GM23338 (cell line): Measurements from ENCODE around the gene MYO1E. TPM values are rescaled to one million over a fixed set of nuclear protein-coding genes. Genes with fewer than 3 reads are reported as not detected.

Source experiments
- ATAC-seq: fragments of 200-7000 bp; cut with Tn5 transposase; 3 replicates; pipeline ENCODE4 v1.9.1; 2020
- DNase-seq: peaks from one replicate; pipeline ENCODE4 v3.0.0-alpha.2; 2015; ENCODE audit warnings: low spot score
- H2AFZ ChIP-seq: fragments of 200-600 bp; sonication (generic); 2 replicates; pipeline ENCODE4 v1.8.0; 2016; ENCODE audit warnings: antibody characterized with exemption, mild to moderate bottlenecking, moderate library complexity
- H3F3A ChIP-seq: fragments of 200-600 bp; sonication (generic); replicated peaks from 2 replicates; pipeline ENCODE4 v1.8.0; 2017; ENCODE audit warnings: antibody characterized with exemption, mixed run types, low read depth
- H3K27ac ChIP-seq: fragments of 200-600 bp; sonication (generic); 2 replicates; pipeline ENCODE4 v1.6.1; 2016; ENCODE audit warnings: low read depth
- H3K27me3 ChIP-seq: fragments of 200-600 bp; sonication (generic); 2 replicates; pipeline ENCODE4 v1.8.0; 2016; ENCODE audit warnings: mild to moderate bottlenecking, mixed run types, moderate library complexity; ENCODE audit not compliant: insufficient read depth
- H3K36me3 ChIP-seq: fragments of 200-600 bp; sonication (generic); 2 replicates; pipeline ENCODE4 v1.8.0; 2016; ENCODE audit warnings: mild to moderate bottlenecking; ENCODE audit not compliant: insufficient read depth
- H3K4me1 ChIP-seq: fragments of 200-600 bp; sonication (generic); 2 replicates; pipeline ENCODE4 v1.8.0; 2016; ENCODE audit warnings: mild to moderate bottlenecking, moderate library complexity; ENCODE audit not compliant: insufficient read depth
- H3K4me2 ChIP-seq: fragments of 200-600 bp; sonication (generic); 2 replicates; pipeline ENCODE4 v1.7.1; 2017; ENCODE audit warnings: mixed run types
- H3K4me3 ChIP-seq: fragments of 200-600 bp; sonication (generic); 2 replicates; pipeline ENCODE4 v1.6.1; 2016; ENCODE audit warnings: mixed run types
- H3K79me2 ChIP-seq: fragments of 200-600 bp; sonication (generic); replicated peaks from 2 replicates; pipeline ENCODE4 v1.8.0; 2017; ENCODE audit warnings: mild to moderate bottlenecking; ENCODE audit not compliant: insufficient read depth
- H3K9me2 ChIP-seq: fragments of 200-600 bp; sonication (generic); 2 replicates; pipeline ENCODE4 v1.8.0; 2017; ENCODE audit not compliant: insufficient read depth
- H4K20me1 ChIP-seq: fragments of 200-600 bp; sonication (generic); replicated peaks from 2 replicates; pipeline ENCODE4 v1.8.0; 2017; ENCODE audit warnings: mild to moderate bottlenecking; ENCODE audit not compliant: insufficient read depth
- H3K27ac Mint-ChIP-seq: 2 replicates; pipeline ENCODE4 v1.8.0; 2020; ENCODE audit warnings: inconsistent platforms, mild to moderate bottlenecking, moderate library complexity, mixed read lengths
- H3K27me3 Mint-ChIP-seq: 3 replicates; pipeline ENCODE4 v1.8.0; 2022; ENCODE audit warnings: low read depth, mild to moderate bottlenecking, moderate library complexity, mixed read lengths, inconsistent platforms; ENCODE audit not compliant: insufficient read depth, poor library complexity
- H3K36me3 Mint-ChIP-seq: 3 replicates; pipeline ENCODE4 v1.8.0; 2021; ENCODE audit warnings: low read depth, mild to moderate bottlenecking, inconsistent platforms, moderate library complexity, mixed read lengths
- H3K4me1 Mint-ChIP-seq: 3 replicates; pipeline ENCODE4 v1.8.0; 2020; ENCODE audit warnings: mild to moderate bottlenecking, inconsistent platforms, mixed read lengths
- H3K4me3 Mint-ChIP-seq: 3 replicates; pipeline ENCODE4 v1.8.0; 2021; ENCODE audit warnings: moderate library complexity, mild to moderate bottlenecking, inconsistent platforms, mixed read lengths
- H3K9me3 Mint-ChIP-seq: 3 replicates; pipeline ENCODE4 v1.8.0; 2020; ENCODE audit warnings: moderate library complexity, mild to moderate bottlenecking, inconsistent platforms, mixed read lengths
- CREB1 ChIP-seq: fragments of 250-450 bp; sonication (Bioruptor Pico); IDR thresholded peaks from 2 replicates; pipeline ENCODE4 v1.5.0; 2020; ENCODE audit warnings: low read depth, mild to moderate bottlenecking, moderate library complexity
- EZH2phosphoT487 ChIP-seq: fragments of 200-600 bp; sonication (generic); IDR thresholded peaks from one replicate; pipeline ENCODE4 v1.8.1; 2018; ENCODE audit warnings: antibody characterized with exemption; ENCODE audit not compliant: unreplicated experiment
- JUNB ChIP-seq: IDR thresholded peaks from one replicate; pipeline ENCODE4 v1.6.1; 2016; ENCODE audit warnings: antibody characterized with exemption; ENCODE audit not compliant: unreplicated experiment
- STAT1 ChIP-seq: IDR thresholded peaks from one replicate; pipeline ENCODE4 v1.6.1; 2016; ENCODE audit warnings: antibody characterized with exemption; ENCODE audit not compliant: unreplicated experiment
- polyA plus RNA-seq: library from polyadenylated mRNA; unstranded; fragments of >200 nt; fragmentation: Nextera tagmentation; extraction: Ambion mirVana; gene quantifications from 2 replicates; pipeline ENCODE4 v1.2.1, GENCODE V29; 2016
- total RNA-seq: library from RNA; depleted of rRNA; stranded (reverse); fragments of >200 nt; shearing (Covaris generic); gene quantifications from 2 replicates; pipeline ENCODE4 v1.2.3, GENCODE V29; 2014
- TF ChIP-seq, protein P1 (sequence below): fragments of 250-450 bp; sonication (Bioruptor Pico); IDR thresholded peaks from 2 replicates; pipeline ENCODE4 v1.5.0; 2020; ENCODE audit warnings: mild to moderate bottlenecking, moderate library complexity
- TF ChIP-seq, protein P2 (sequence below): IDR thresholded peaks from 2 replicates; pipeline ENCODE4 v1.6.1; 2016; ENCODE audit warnings: antibody characterized with exemption

Gene MYO1E
- total and polyA plus RNA-seq, 2 experiments from 2014 or later, result 68.3 to 131 TPM

DNA sequence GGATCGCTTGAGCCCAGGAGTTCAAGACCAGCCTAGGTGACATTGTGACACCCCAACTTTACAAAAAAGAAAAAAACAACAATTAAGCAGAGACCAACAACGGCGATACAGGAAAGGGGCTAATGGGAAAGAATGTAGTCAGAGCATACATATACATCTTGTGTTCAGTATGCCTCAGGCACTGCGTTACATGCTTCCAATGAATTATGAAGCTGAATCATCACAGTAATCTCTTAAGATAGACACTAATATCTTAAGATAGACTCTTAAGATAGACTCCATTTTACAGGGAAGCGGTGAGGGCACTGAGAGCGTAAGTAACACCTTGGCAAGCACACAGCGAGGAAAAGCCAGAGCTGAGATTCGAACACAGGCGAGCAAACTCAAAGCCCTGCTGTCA is 172.1 kb downstream of the MYO1E start (continued):
- TF ChIP-seq, protein P1, sequence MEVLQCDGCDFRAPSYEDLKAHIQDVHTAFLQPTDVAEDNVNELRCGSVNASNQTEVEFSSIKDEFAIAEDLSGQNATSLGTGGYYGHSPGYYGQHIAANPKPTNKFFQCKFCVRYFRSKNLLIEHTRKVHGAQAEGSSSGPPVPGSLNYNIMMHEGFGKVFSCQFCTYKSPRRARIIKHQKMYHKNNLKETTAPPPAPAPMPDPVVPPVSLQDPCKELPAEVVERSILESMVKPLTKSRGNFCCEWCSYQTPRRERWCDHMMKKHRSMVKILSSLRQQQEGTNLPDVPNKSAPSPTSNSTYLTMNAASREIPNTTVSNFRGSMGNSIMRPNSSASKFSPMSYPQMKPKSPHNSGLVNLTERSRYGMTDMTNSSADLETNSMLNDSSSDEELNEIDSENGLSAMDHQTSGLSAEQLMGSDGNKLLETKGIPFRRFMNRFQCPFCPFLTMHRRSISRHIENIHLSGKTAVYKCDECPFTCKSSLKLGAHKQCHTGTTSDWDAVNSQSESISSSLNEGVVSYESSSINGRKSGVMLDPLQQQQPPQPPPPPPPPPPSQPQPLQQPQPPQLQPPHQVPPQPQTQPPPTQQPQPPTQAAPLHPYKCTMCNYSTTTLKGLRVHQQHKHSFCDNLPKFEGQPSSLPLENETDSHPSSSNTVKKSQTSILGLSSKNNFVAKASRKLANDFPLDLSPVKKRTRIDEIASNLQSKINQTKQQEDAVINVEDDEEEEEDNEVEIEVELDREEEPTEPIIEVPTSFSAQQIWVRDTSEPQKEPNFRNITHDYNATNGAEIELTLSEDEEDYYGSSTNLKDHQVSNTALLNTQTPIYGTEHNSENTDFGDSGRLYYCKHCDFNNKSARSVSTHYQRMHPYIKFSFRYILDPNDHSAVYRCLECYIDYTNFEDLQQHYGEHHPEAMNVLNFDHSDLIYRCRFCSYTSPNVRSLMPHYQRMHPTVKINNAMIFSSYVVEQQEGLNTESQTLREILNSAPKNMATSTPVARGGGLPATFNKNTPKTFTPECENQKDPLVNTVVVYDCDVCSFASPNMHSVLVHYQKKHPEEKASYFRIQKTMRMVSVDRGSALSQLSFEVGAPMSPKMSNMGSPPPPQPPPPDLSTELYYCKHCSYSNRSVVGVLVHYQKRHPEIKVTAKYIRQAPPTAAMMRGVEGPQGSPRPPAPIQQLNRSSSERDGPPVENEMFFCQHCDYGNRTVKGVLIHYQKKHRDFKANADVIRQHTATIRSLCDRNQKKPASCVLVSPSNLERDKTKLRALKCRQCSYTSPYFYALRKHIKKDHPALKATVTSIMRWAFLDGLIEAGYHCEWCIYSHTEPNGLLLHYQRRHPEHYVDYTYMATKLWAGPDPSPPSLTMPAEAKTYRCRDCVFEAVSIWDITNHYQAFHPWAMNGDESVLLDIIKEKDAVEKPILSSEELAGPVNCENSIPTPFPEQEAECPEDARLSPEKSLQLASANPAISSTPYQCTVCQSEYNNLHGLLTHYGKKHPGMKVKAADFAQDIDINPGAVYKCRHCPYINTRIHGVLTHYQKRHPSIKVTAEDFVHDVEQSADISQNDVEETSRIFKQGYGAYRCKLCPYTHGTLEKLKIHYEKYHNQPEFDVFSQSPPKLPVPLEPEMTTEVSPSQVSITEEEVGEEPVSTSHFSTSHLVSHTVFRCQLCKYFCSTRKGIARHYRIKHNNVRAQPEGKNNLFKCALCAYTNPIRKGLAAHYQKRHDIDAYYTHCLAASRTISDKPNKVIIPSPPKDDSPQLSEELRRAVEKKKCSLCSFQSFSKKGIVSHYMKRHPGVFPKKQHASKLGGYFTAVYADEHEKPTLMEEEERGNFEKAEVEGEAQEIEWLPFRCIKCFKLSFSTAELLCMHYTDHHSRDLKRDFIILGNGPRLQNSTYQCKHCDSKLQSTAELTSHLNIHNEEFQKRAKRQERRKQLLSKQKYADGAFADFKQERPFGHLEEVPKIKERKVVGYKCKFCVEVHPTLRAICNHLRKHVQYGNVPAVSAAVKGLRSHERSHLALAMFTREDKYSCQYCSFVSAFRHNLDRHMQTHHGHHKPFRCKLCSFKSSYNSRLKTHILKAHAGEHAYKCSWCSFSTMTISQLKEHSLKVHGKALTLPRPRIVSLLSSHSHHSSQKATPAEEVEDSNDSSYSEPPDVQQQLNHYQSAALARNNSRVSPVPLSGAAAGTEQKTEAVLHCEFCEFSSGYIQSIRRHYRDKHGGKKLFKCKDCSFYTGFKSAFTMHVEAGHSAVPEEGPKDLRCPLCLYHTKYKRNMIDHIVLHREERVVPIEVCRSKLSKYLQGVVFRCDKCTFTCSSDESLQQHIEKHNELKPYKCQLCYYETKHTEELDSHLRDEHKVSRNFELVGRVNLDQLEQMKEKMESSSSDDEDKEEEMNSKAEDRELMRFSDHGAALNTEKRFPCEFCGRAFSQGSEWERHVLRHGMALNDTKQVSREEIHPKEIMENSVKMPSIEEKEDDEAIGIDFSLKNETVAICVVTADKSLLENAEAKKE, result no peak
- TF ChIP-seq JUNB, result no peak

DNA sequence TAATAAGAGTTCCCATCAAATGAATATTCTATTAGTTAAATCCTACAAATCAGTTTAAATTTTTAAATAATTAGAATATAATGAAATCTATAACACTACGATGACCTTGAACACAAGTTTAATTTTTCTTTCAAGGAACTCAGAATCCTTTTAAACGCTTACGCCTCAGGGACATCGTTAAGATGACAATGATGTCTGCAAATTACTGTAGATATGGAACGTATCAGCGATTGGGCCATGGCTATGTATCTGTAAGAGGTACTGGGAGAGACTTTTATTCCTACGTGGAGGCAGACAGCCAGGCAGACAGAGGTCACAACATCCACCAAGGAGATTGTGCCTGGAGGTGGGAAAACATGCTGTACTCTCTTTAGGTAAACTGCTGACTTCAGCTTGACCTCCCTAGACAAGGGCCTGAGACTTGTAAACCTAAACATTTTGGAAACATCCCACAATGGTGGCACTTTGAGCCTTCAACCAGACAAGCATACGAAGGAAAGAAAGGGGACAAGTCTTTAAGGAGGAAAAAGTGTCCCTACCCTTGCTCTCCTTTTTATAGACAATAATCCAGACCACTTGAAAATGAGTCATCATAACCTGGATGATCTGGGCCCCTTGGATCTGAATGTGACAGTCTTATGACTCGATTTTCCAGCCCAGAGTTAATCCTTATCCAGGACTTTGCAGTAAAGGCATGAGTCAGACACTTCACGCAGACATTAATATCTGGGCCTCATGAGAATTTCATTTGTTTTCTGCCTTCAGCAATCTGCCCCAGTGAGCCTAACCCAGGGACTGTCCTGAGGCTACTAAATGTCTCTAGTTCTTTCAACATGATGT is 172.8 kb downstream of the MYO1E start:
- Histone ChIP-seq H3K36me3 (peaks cover 17% of the 10 kb centered on the region), H3K27me3 (no peaks in the 10 kb centered on the region), H3K4me1 (no peaks in the 10 kb centered on the region), H3K79me2 (no peaks in the 10 kb centered on the region), H4K20me1 (peaks cover 8% of the 10 kb centered on the region; the same call in 1 of the 2 replicates), H3F3A (no peaks in the 10 kb centered on the region), H3K9me2 (no peaks in the 10 kb centered on the region), H3K4me2 (no peak overlapping the region), H3K27ac (no peak overlapping the region), H3K4me3 (no peak overlapping the region), H2AFZ (no peak overlapping the region)
- Mint-ChIP-seq H3K4me1 (no peaks in the 10 kb centered on the region), H3K27me3 (no peaks in the 10 kb centered on the region), H3K4me3 (no peak overlapping the region), H3K36me3 (peaks cover 19% of the 10 kb centered on the region; the same call in 2 of the 3 replicates), H3K27ac (no peak overlapping the region), H3K9me3 (no peaks in the 10 kb centered on the region)
- ATAC-seq (no peak), DNase-seq (no peak)
- TF ChIP-seq, protein P1, result no peak
- TF ChIP-seq STAT1 (no peak), CREB1 (no peak), EZH2phosphoT487 (no peak), JUNB (no peak)
- TF ChIP-seq, protein P2, sequence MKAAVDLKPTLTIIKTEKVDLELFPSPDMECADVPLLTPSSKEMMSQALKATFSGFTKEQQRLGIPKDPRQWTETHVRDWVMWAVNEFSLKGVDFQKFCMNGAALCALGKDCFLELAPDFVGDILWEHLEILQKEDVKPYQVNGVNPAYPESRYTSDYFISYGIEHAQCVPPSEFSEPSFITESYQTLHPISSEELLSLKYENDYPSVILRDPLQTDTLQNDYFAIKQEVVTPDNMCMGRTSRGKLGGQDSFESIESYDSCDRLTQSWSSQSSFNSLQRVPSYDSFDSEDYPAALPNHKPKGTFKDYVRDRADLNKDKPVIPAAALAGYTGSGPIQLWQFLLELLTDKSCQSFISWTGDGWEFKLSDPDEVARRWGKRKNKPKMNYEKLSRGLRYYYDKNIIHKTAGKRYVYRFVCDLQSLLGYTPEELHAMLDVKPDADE, result no peak
